GM10266 (cell line): Measurements from ENCODE around the gene RGS17.

Experiments used
- DNase-seq: peaks from one replicate; pipeline ENCODE4 v3.0.0; 2012; ENCODE audit errors: extremely low spot score
- CTCF ChIP-seq: IDR thresholded peaks from 2 replicates; pipeline ENCODE4 v1.5.1; 2012; ENCODE audit warnings: mild to moderate bottlenecking, low read depth; ENCODE audit not compliant: control insufficient read depth, insufficient read depth; ENCODE audit errors: missing control alignments

The RGS17 gene

GRCh38 chr6:153131037-153131981 lies at the start of gene RGS17:
Gene RGS17 (minus strand): TSS chr6:153131282. CDS start chr6:153044018, 87,264 bp downstream.
- no peak for TF ChIP-seq CTCF
- peak; percentile 90 for DNase-seq

GRCh38 chr6:153172815-153173214 lies 41.7 kb upstream of the RGS17 start:
- DNase-seq = no peak
- TF ChIP-seq CTCF = no peak

GRCh38 chr6:153170511-153170910 lies 39.4 kb upstream of the RGS17 start:
- no peak for DNase-seq

DNA sequence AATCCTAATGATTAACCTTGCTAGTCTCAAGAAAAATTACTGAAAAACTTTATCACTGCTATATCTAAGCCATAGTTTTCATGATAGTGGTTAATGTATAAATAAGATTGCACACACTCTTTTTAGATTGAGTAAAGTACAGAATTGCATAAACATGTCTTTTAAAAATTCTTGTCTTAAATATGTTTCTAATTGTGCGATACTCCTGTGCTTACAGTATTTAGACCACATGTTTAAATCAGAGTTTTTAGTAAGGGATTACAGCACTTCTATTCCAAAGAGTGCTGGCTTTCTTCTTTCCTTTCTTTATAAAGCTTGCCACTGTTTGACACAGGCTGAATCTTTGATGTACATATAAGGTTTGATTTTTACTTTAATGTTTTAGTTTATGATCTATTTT lies 36.8 kb upstream of the RGS17 start:
- no peak for TF ChIP-seq CTCF
- DNase-seq = no peak

More at GRCh38 chr6:153170511-153170910, 39.4 kb upstream of the RGS17 start:
- no peak for TF ChIP-seq CTCF

DNA sequence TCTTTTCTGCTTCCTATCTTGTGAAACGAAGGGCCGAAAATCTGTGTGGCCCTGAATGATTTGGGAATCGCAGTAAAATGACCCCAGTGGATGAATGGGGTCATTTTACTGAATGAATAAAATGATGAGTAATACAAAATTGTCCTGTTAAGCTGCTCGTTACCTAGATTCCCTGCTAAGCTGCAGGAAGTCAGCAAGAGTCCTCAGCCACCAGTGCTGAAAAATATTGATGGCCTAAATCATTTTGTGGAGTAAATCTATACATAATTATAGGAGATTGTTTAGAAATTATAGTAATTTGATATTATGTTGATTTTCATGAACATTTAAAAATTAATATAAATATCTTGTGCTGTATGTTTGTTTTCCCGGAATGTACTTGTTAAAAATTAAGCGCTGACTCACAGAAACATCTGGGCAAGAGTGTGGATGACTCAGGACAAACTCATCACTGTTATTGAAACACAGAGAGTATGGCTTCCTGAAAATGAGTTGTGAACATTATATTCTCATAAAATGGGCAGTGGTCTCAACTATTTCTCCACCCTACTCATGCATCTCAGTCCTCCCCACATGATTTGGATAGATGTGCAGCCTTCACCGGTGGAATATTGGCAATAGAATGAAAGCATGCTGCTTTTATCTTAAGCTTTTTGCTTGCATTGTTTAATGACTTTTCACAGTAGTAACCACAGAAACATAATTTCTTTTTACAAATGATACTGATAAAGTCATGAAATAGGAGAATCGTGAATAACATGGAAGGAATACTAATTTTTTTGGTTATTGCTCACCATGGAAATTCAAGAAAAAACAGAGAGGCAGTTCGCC lies 36.2 kb upstream of the RGS17 start:
- no peak for TF ChIP-seq CTCF
- no peak for DNase-seq

DNA sequence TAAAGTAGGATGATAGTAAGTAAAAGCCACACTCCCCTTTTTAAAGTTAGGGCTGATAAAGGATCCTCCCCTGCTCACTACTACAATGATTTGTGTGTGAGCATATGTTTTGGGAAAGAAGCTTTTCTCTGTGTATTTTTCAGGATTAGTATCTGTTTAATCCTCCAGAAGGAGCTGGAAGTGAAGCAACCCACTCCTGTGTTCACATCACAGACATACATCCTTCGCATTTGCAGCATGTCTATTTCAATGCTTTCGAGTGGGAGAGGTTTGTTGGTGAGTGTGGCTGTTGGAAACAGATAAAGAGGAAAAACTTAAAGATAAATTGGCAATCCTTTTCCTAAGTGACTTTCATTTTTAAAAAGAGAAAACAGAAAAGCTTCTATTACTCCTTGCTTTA lies 31.6 kb upstream of the RGS17 start:
- no peak for TF ChIP-seq CTCF
- no peak for DNase-seq
